ENCODE results near the gene EVL.
"Not testable (repeated sequence)": the region's sequence is repeated elsewhere in the genome, so short reads cannot be mapped to it uniquely, and the experiment has no call there.

EVL gene

DNA sequence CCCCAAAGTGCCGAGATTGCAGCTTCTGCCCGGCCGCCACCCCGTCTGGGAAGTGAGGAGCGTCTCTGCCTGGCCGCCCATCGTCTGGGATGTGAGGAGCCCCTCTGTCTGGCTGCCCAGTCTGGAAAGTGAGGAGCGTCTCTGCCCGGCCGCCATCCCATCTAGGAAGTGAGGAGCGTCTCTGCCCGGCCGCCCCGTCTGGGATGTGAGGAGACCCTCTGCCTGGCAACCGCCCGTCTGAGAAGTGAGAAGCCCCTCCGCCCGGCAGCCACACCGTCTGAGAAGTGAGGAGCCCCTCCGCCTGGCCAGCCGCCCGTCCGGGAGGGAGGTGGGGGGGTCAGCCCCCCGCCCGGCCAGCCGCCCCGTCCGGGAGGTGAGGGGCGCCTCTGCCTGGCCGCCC lies 115.4 kb downstream of the EVL start:
- DNase-seq = not testable (repeated sequence)

DNA sequence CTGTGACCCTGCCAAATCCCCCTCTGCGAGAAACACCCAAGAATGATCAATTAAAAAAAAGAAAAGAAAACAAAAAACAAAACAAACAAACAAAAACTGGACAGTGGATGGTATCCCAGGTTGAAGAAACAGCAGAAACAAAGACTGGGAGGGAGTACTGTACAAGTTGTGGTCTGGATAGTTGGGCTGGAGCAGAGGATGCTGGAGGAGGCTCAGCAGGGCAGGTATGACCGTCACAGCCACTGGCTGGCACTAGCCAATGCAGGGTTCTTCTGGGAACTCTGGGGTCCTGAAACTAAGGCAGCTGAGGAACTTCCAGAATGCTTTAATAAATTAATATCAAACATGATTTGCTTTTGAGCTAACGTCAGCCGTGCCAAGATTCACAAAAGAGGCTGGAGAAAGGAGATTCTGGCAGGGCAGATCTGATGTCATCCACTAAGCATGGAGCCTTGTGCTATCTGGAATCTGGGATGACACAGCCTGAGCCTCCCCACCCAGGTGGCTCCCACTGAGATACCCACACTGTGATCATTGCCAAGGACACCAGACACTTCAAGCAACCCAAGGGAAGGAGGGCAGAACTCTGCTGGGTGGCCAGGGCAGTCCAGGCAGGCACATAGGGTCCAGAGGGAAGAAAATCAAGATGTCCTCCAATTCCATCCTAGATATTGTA lies 116.8 kb downstream of the EVL start:
- DNase-seq = not testable (repeated sequence)

DNA sequence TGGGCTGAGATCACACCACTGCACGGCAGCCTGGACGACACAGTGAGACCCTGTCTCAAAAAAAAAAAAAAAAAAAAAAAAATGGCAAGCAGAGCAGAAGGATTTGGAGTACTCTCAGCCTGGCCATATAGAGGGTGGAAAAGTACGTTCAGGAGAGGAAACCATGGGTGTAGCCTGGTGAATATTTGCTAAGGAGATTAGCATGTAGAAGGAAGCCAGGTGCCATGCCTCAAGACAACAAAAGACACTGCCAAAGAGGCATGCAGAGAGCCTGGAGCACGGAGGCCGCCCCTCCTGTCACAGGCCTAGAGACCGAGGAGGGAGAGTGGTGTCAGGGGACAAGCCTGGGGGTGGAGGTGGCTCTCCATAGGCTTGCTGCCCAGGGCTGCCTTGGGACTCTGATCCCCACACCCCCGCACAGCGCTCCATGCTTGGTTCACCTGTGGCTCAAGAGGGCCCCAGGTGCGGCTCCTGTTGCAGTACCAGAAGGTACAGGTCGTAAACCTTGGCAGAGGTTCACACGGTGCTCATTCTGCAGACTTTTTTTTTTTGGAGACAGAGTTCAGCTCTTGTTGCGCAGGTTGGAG lies 122.1 kb downstream of the EVL start:
- no peak for DNase-seq

DNA sequence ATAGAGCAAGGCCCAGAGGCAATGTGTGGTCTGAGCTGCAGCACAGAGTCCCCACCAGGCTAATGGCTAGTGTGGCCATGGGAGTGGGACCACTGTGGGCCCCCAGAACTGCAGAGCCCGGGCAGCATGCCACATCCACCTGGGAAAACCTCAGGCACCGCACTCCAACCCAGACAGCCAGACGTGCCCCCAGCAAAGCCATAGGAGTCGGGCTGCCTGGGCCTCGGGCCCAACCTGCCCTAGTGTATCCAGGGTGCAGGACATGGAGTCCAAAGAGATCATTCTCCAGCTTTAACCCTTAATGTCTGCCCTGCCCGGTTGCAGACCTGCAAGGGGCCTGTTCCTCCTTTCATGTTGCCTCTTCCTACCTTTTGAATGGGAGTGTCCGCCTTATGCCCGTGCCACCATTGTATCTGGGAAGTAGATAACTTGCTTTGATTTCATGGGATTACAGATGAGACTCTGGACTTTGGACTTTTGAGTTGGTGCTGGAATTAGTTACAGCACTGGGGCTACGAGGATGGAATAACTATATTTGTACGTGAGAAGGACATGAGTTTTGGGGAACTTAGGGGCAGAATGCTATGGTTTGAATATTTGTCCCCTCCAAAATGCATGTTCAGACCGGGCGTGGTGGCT lies 123.3 kb downstream of the EVL start:
- DNase-seq = no peak

DNA sequence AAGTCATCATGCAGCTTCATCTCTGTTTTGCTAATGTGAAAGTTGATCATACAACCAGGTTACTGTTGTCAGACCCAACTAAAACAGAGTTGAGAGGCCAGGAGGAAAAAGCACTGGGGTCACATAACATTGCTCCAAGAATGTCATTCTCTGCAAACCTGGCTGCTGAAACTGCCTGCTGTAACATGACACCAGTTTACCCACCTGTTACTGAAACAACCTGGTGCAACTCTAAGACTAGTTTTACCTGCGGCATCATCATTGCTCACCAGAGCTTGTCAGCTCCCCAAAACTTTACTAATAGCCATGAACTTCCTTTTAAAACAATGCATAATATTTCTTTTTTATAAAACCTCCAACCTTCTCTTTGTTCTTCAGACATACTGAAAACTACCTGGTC lies 124.9 kb downstream of the EVL start:
- no peak for DNase-seq

DNA sequence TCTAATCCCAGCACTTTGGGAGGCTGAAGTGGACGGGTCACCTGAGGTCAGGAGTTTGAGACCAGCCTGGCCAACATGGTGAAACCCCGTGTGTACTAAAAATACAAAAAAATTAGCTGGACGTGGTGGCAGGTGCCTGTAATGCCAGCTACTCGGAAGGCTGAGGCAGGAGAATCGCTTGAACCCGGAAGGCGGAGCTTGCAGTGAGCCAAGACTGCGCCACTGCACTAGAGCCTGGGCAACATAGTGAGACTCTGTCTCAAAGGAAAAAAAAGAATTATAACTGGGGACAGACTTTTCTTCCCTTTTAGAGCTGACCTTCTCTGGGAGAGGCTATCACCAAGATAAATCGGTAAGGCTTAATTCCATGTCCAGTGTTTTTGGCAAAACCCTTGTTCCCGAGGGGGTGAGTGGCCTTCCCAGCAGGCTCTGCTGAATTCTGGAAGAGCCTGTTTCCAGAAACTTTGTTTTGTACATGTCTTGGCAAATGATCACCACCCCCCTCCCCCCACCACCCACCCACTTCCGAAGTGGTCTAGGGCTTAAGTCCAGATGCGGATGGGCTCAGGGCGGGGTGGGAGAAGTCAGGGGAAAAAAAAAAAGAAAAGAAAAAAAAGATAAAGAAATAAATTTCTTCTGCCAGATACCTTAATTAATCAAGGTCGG lies 126.5 kb downstream of the EVL start:
- DNase-seq = no peak

DNA sequence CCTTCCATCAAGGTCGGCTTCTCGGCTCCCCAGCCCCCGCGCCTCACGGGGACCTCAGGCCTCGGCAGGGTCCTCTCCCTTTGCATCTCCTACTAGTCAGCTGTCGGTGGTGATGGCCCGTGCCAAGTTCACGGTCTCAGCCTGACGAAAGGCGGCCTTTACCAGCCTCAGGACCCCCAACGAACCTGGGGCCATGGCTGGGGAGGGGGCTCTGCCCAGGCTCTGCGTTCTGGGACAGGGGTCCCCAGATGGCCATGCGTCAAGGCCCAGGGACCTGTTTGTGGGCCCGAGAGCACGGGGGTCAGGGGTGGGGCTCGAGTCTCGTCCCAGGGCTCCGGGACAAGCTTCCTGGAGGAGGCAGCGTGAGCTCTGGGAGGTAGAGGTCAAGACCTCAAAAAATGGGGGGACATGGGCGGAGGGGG lies 127.0 kb downstream of the EVL start:
- no peak for DNase-seq

DNA sequence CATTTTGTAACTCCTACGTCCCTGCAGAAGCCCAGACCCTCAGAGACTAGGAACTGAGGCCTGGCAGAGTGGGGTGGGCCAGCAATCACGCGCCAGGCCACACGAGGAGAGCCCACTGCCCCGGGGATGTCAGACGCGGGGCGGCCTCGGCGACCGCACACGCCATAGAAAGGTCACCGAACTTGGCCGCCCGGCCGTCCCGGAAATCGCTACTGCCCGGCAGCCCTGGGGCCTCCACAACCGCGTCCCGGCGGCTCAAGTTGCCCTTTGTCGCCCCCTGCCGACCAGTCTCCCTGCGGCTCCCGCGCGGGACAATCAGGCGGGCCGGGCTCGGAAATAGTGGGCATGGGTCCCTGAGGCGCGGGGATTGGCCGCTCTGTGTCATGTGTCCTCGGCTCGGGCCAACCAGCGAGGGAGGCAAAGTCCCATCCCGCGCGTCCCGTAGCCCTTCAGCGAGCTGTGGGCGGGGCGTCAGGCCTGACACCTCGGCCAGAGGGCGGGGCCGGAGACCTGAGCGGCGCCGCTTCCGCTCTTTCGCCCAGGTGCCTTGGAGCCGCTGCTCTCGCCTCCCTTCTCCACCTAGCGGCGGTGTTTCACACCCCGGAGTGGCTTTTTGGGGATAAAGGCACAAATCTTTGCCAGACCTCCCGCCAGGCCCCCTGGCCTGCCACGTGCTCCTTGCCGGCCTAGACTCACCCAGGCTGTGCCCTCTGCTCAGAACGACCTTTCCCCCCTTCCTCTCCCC lies 127.6 kb downstream of the EVL start:
- DNase-seq = peak; percentile 99

Measured in activated gamma-delta T cell treated with Interleukin-2 at 50 U/mL for 16 hours (primary cell).